ENCODE measurements around the gene OXCT1.

GRCh38 chr5:41793141-41793770 is 77.0 kb downstream of the OXCT1 start:
- no peak for TF ChIP-seq CTCF (IDR thresholded peaks at IDR 0.05)
- no peak for TF ChIP-seq POLR2A (IDR thresholded peaks at IDR 0.05)

Measured in thyroid gland (tissue), 4 donors.